Activated naive CD4-positive, alpha-beta T cell treated with Interleukin-2 at 50 U/mL for 16 hours (primary cell): ENCODE measurements around the gene TEAD1.

Experiments used
- DNase-seq: peaks from one replicate; pipeline ENCODE4 v3.0.0-alpha.2; 2020

The TEAD1 gene

GRCh38 chr11:12667646-12668045 is 6.6 kb upstream of the TEAD1 start:
- no peak for DNase-seq

- DNase-seq: no peak
Measured at GRCh38 chr11:12668166-12668565, 6.1 kb upstream of the TEAD1 start.

- no peak for DNase-seq
Measured at GRCh38 chr11:12669930-12670329, 4.3 kb upstream of the TEAD1 start.

GRCh38 chr11:12671370-12671769 is 2.9 kb upstream of the TEAD1 start:
- DNase-seq: no peak

- no peak for DNase-seq
Measured at GRCh38 chr11:12673601-12673923, 659 bp upstream of the TEAD1 start.

GRCh38 chr11:12674571-12674935 is 332 bp downstream of the TEAD1 start:
- no peak for DNase-seq

- DNase-seq: no peak
Measured at GRCh38 chr11:12674936-12675696, 895 bp downstream of the TEAD1 start.

GRCh38 chr11:12675951-12676711 is 1.9 kb downstream of the TEAD1 start:
- DNase-seq: no peak

- no peak for DNase-seq
Measured at GRCh38 chr11:12677131-12677530, 2.9 kb downstream of the TEAD1 start.

GRCh38 chr11:12678092-12678491 is 3.9 kb downstream of the TEAD1 start:
- DNase-seq: no peak

- DNase-seq: no peak
Measured at GRCh38 chr11:12678991-12679390, 4.8 kb downstream of the TEAD1 start.

- no peak for DNase-seq
Measured at GRCh38 chr11:12679471-12679870, 5.2 kb downstream of the TEAD1 start.

GRCh38 chr11:12680246-12680939 is 6.2 kb downstream of the TEAD1 start:
- no peak for DNase-seq

GRCh38 chr11:12680940-12681258 is 6.7 kb downstream of the TEAD1 start:
- DNase-seq: no peak

GRCh38 chr11:12681466-12681865 is 7.2 kb downstream of the TEAD1 start:
- no peak for DNase-seq

- no peak for DNase-seq
Measured at GRCh38 chr11:12682288-12682687, 8.1 kb downstream of the TEAD1 start.

- DNase-seq: no peak
Measured at GRCh38 chr11:12682737-12683500, 8.7 kb downstream of the TEAD1 start.

- DNase-seq: no peak
Measured at GRCh38 chr11:12683874-12684273, 9.7 kb downstream of the TEAD1 start.

GRCh38 chr11:12684315-12684714 is 10.1 kb downstream of the TEAD1 start:
- no peak for DNase-seq

GRCh38 chr11:12684816-12685215 is 10.6 kb downstream of the TEAD1 start:
- DNase-seq: no peak

- no peak for DNase-seq
Measured at GRCh38 chr11:12685229-12685628, 11.0 kb downstream of the TEAD1 start.

GRCh38 chr11:12686246-12687060 is 12.2 kb downstream of the TEAD1 start:
- no peak for DNase-seq

GRCh38 chr11:12687216-12687623 is 13.0 kb downstream of the TEAD1 start:
- no peak for DNase-seq
